AG10803 (cell line): ENCODE results near the gene CTBP1.

Experiments
- DNase-seq: peaks from one replicate; pipeline ENCODE4 v3.0.0; 2010; ENCODE audit warnings: low read depth
- H3K4me3 ChIP-seq: 2 replicates; pipeline ENCODE4 v1.5.1; 2011; ENCODE audit warnings: mild to moderate bottlenecking, low read length, control low read depth
- TF ChIP-seq, protein P1 (sequence below): conservative IDR thresholded peaks from 2 replicates; pipeline ENCODE4 v1.5.1; 2011; ENCODE audit warnings: mild to moderate bottlenecking, low read length, control low read depth, inconsistent platforms

The CTBP1 gene

DNA sequence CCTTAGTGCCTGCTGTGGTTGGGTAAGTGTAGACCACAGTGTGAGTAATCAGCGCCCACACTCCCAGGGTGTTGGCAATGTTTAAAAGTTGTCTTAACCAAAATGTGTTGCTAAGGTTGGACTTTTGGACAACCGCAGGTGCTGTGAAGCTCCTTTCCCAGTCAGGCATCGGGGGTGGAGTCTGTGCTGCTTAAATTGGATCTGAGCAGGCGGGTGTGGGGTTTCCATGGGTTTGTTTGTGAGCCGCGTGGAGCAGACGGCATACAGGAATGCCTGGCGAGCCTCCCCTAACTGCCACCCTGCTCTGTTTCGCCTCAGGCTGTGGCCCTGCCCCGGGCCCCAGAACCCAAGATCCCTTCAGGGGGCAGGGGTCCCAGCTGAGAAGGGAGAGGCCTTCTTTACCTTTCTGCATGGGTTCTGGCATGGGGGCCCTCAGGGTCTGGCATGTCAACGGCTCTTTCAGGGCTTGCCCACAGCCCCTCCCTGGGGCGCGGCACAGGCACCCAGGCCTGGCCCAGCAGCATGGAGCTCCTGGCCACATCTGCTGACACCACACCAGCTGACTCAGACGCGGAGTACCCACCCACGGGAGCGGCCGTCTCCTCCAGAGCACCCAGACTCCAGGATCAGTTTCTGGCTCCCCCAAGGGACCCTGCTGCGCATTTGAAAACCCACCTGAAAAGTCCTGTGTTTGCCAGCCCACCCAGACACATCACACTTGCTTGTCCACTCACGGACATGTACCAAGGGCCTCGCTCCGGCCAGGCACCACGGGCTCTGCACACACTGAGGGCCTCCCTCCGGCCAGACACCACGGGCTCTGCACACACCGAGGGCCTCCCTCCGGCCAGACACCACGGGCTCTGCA, 71.4 kb downstream of the CTBP1 start:
- TF ChIP-seq, protein P1, sequence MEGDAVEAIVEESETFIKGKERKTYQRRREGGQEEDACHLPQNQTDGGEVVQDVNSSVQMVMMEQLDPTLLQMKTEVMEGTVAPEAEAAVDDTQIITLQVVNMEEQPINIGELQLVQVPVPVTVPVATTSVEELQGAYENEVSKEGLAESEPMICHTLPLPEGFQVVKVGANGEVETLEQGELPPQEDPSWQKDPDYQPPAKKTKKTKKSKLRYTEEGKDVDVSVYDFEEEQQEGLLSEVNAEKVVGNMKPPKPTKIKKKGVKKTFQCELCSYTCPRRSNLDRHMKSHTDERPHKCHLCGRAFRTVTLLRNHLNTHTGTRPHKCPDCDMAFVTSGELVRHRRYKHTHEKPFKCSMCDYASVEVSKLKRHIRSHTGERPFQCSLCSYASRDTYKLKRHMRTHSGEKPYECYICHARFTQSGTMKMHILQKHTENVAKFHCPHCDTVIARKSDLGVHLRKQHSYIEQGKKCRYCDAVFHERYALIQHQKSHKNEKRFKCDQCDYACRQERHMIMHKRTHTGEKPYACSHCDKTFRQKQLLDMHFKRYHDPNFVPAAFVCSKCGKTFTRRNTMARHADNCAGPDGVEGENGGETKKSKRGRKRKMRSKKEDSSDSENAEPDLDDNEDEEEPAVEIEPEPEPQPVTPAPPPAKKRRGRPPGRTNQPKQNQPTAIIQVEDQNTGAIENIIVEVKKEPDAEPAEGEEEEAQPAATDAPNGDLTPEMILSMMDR, result no peak
- H3K4me3 ChIP-seq, result no peak overlapping the region
- DNase-seq, result no peak

DNA sequence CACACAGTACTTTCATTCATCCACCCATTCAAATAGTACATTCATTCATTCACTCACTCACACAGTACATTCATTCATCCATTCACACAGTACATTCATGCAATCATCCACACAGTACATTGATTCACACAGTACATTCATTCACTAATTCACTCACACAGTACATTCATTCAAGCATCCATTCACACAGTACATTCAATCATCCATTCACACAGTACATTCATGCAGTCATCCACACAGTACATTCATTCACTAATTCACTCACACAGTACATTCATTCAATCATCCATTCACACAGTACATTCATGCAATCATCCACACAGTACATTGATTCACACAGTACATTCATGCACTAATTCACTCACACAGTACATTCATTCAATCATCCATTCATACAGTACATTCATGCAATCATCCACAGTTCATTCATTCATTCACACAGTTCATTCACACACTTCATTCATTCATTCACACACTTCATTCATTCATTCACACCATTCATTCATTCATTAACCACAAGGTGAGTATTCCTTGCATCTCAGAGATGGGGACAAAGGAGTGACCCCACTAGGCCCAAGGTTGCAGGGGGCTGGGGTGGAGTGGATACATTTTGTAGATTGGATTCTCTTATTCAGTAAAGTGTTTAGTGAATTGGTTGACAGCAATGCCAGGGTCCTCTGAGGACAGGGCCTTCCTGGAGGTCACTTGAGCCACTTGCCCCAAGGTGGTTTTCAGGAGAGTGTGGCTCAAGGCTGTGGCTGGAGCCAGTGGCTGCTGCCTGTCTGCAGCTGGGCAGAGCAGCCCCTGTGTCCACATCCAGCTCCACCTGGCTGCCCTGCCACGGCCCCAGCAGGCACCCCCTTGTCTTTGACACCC, 72.3 kb downstream of the CTBP1 start:
- no peak overlapping the region for H3K4me3 ChIP-seq
- TF ChIP-seq, protein P1, result no peak
- no peak for DNase-seq

DNA sequence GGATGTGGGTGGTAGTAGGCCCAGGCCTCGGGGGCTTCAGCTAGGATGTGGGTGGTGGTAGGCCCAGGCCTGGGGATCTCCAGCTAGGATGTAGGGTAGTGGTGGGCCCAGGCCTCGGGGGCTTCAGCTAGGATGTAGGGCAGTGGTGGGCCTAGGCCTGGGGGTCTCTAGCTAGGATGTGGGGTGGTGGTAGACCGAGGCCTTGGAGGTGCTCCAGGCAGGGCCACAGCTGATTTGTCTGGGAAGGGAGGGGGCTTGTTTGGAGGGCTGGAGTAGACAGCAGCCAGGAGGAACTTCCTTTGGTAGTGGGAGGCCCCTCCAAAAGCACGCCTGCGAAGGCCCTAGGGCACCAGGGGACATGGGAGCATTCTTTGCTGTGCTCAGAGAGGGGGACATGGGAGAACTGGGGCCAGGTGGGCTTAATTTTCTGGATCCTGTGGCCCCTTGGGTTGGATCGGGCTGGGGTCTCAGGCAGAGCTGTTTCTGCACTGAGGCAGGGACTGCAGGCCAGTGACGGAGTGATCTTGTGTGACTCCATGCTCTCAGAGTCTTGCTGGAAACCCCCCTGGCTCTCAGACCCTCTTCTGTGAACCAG, 73.2 kb downstream of the CTBP1 start:
- TF ChIP-seq, protein P1, result no peak
- no peak for DNase-seq

DNA sequence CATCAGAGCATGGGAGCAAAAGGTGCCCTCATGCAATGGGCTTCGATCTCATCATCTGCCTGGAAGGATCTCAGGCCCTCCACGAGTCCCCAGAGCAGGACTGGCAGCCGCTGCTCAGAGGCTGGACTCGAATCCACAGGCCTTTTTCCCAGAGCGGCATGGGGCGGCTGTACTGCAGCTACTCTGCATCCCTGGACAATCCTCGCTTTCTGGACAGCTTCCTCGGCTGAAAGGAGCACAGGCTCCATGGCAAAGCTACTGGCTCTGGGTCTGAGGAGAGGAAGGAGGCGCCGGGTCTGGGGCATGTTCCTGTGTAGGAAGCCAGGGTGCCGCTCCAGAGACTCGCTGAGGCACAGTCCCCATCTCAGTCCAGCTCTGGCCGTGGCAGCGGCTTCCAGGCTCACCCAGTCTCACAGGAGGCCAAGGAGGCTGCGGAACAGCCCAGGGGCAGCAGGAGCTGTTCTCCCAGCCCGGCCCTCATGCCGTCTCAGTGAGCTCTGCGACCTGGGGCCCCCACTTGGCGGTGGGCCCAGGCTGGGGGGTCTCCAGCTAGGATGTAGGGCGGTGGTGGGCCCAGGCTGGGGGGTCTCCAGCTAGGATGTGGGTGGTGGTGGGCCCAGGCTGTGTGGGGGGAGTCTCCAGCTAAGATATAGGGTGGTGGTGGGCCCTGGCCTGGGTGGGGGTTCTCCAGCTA, 73.8 kb downstream of the CTBP1 start:
- DNase-seq, result no peak
- no peak overlapping the region for H3K4me3 ChIP-seq
- TF ChIP-seq, protein P1, result no peak

More for the DNA sequence above, 73.2 kb downstream of the CTBP1 start:
- H3K4me3 ChIP-seq, result no peak overlapping the region

DNA sequence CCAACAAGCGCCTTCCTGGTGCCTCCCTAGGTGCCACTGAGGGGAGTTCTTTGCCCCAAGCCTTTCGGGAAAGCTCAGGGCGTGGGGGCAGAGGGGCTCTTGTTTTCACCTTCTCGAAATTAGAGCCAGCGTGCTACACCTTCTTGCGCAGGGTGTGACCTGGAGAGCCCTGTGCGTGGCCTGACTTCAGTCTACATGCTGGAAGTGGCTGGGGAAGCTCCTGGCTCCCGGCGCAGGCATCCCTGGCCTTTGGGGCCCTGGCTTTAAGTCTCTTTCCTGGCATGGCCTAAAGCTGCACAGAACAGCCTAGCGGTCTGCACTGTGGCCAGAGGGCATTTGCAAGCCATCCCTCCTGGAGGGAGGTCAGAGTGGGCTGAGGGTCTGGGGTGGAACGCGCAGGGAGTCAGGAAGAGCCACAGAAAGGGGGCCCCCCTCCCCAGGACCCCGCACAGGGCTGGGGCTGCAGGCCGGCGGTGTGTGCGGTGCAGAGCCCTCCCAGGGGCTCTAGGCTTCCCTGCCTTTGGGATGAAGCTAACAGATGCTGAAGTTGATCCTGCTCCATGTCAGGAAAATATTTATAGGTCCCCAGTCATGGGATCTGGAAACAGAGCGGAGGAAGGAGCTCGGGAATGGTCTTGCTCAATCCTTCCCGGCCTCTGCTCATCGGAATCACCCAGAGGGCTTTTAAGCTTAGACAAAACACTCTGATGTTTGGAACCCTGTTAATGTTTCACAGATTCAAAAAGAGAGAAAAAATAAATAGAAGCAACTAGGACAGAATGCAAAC, 75.8 kb downstream of the CTBP1 start:
- H3K4me3 ChIP-seq, result peak overlapping the region; percentile 9; the same call in 1 of the 2 replicates

More for the DNA sequence above, 75.8 kb downstream of the CTBP1 start:
- DNase-seq, result peak; percentile 76
- TF ChIP-seq, protein P1, result no peak
